HFFc6 (cell line): ENCODE data around the gene MDM4. TPM values are rescaled to one million over a fixed set of nuclear protein-coding genes. Genes with fewer than 3 reads are reported as not detected.

Source experiments
- DNase-seq: peaks from one replicate; pipeline ENCODE4 v3.0.0-alpha.2; 2018
- H3K27ac Mint-ChIP-seq: 2 replicates; pipeline ENCODE4 v1.8.0; 2020; ENCODE audit warnings: mild to moderate bottlenecking, mixed read lengths
- H3K27me3 Mint-ChIP-seq: 2 replicates; pipeline ENCODE4 v1.8.0; 2021; ENCODE audit warnings: mild to moderate bottlenecking, moderate library complexity, mixed read lengths; ENCODE audit not compliant: insufficient read depth
- H3K36me3 Mint-ChIP-seq: 2 replicates; pipeline ENCODE4 v1.8.0; 2021; ENCODE audit warnings: low read depth, mixed read lengths
- H3K4me1 Mint-ChIP-seq: 2 replicates; pipeline ENCODE4 v1.8.0; 2020; ENCODE audit warnings: low read depth, mixed read lengths
- H3K4me3 Mint-ChIP-seq: 2 replicates; pipeline ENCODE4 v1.8.0; 2020; ENCODE audit warnings: mild to moderate bottlenecking, moderate library complexity, mixed read lengths
- H3K9me3 Mint-ChIP-seq: 2 replicates; pipeline ENCODE4 v1.8.0; 2020; ENCODE audit warnings: mild to moderate bottlenecking, mixed read lengths
- CTCF ChIP-seq: fragments of 200-600 bp; sonication (generic); IDR thresholded peaks from 2 replicates; pipeline ENCODE4 v1.5.0; 2021; ENCODE audit warnings: antibody characterized with exemption, mild to moderate bottlenecking
- total RNA-seq, 6 experiments: library from RNA; stranded (reverse); fragmentation: NEBNext Ultra II Directional; extraction: Animal tissue kit (Norgen Biotek cat#: 25700); gene quantifications; 2 replicates in 1 of 6; 3 replicates in 5 of 6; pipeline ENCODE4 v1.2.3, GENCODE V29; 2021

Gene MDM4
- total RNA-seq, 6 experiments from 2014 or later = 21.9 to 28.1 (median 22.7) TPM

DNA sequence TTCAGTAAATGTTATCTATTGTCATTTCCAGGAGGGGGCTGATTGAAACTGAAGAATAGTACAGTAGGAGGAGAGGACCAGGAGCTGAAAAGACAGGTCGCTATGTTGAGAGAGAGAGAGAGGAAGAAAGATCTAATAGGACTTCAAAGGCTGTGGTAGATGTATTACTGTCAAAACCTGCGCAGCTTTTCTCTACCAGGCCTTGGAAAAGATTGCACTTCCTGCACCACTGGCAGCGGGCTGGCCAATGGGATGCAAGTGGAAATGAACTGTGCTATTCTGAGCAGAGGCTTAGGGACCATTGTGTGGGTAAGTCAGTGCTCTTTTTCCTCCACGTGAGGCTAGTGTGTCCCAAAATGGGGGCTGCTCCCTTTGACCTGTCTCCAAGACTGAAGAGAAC lies 47.1 kb downstream of the MDM4 start:
- H3K36me3 Mint-ChIP-seq = no peaks in the 10 kb centered on the region; the same call in 1 of the 2 replicates
- peaks cover 25% of the 10 kb centered on the region for H3K4me1 Mint-ChIP-seq
- DNase-seq = no peak
- H3K27me3 Mint-ChIP-seq = no peaks in the 10 kb centered on the region
- no peak overlapping the region for H3K4me3 Mint-ChIP-seq
- TF ChIP-seq CTCF = no peak
- no peaks in the 10 kb centered on the region for H3K9me3 Mint-ChIP-seq
- H3K27ac Mint-ChIP-seq = no peak overlapping the region

- no peaks in the 10 kb centered on the region for H3K9me3 Mint-ChIP-seq
- no peaks in the 10 kb centered on the region for H3K27me3 Mint-ChIP-seq
- H3K27ac Mint-ChIP-seq = no peak overlapping the region
- peaks cover 25% of the 10 kb centered on the region for H3K4me1 Mint-ChIP-seq
- no peak overlapping the region for H3K4me3 Mint-ChIP-seq
- DNase-seq = no peak
- H3K36me3 Mint-ChIP-seq = no peaks in the 10 kb centered on the region; the same call in 1 of the 2 replicates
- TF ChIP-seq CTCF = no peak
Measured at GRCh38 chr1:204563780-204564179, 47.6 kb downstream of the MDM4 start.

DNA sequence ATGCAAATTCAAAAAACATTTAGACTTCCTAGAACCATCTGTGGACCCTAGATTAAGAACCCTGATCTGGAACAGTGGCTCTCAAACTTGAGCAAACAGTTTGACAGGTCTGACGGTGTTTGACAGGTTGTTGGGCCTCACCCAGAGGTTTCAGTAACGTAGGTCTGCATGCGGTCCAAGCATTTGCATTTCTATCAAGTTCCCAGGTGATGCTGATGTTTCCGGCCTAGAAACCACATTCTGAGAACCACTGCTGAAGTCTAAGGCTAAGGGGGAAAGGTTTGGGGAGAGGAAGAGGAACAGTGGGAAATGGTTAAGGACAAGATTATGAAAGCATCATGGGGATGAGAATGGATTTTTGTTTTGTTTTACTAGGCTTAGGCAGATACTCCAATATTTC lies 48.6 kb downstream of the MDM4 start:
- H3K36me3 Mint-ChIP-seq = peaks cover 2% of the 10 kb centered on the region; the same call in 1 of the 2 replicates
- peak overlapping the region; percentile 2; the same call in 1 of the 2 replicates for H3K27ac Mint-ChIP-seq
- peaks cover under 1% of the 10 kb centered on the region; the same call in 1 of the 2 replicates for H3K9me3 Mint-ChIP-seq
- DNase-seq = no peak
- no peaks in the 10 kb centered on the region for H3K27me3 Mint-ChIP-seq
- H3K4me3 Mint-ChIP-seq = no peak overlapping the region
- TF ChIP-seq CTCF = no peak
- peaks cover 25% of the 10 kb centered on the region for H3K4me1 Mint-ChIP-seq

DNA sequence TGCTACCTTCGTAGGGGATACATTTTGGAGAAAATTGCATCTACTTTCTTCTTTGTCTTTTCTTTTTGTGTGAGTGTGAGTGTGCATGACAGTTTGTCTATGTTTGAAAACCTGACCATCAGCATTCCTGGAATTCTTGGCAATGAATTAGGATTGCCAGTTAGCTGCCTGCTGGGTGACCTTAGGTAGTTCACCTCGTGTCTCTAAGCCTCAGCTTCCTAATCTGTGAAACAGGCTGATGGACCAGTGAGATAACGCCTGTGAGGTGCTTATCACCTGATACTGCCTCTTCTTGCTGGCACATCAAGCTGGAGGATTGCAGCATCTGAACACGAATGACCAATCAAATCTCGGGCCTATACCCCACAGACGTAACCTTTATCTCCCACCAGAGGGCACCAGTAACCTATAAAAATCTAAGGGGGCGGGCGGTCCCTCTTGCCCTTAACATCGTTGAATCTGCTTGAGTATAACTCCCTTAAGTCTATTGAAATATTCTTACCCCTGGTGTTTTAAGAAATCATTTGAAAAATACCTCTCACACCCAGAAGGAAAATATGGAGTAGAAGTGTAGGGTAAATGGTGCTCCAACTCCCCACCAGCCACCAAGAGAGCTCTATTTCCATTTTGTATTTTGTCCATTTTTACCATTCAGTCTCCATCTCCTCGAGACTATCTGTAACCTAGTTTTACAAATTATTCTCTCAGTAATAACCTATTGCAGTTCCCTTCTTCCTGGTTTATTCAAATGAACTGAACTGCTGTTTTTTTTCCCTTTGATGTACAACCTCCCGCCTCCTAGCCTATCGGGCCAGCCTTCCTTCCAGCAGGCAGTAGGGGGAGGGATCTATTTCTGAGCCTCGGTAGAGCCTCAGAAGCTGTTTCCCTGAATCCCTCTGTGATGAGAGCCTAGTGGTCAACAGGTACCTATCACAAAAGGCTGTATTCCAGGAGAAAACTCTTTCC lies 49.7 kb downstream of the MDM4 start:
- H3K36me3 Mint-ChIP-seq = peaks cover 11% of the 10 kb centered on the region; the same call in 1 of the 2 replicates
- no peak overlapping the region for H3K4me3 Mint-ChIP-seq
- no peaks in the 10 kb centered on the region for H3K27me3 Mint-ChIP-seq
- TF ChIP-seq CTCF = peak; percentile 87
- no peak overlapping the region for H3K27ac Mint-ChIP-seq
- peaks cover 17% of the 10 kb centered on the region for H3K4me1 Mint-ChIP-seq
- DNase-seq = peak; percentile 70
- peaks cover 7% of the 10 kb centered on the region; the same call in 1 of the 2 replicates for H3K9me3 Mint-ChIP-seq

- peaks cover 7% of the 10 kb centered on the region; the same call in 1 of the 2 replicates for H3K9me3 Mint-ChIP-seq
- H3K27me3 Mint-ChIP-seq = no peaks in the 10 kb centered on the region
- TF ChIP-seq CTCF = no peak
- DNase-seq = no peak
- H3K4me1 Mint-ChIP-seq = peaks cover 16% of the 10 kb centered on the region
- H3K4me3 Mint-ChIP-seq = no peak overlapping the region
- H3K27ac Mint-ChIP-seq = no peak overlapping the region
- H3K36me3 Mint-ChIP-seq = peaks cover 16% of the 10 kb centered on the region; the same call in 1 of the 2 replicates
Measured at GRCh38 chr1:204566583-204566955, 50.4 kb downstream of the MDM4 start.
